ENCODE measurements around the gene RSPH3. TPM values are rescaled to one million over a fixed set of nuclear protein-coding genes. Genes with fewer than 3 reads are reported as not detected.
A peak's percentile ranks its signal among the peaks of the same experiment; 100 is the strongest.
"Not testable (repeated sequence)": the region's sequence is repeated elsewhere in the genome, so short reads cannot be mapped to it uniquely, and the experiment has no call there.

The RSPH3 gene
- total RNA-seq, 8 experiments from 2014 or later: 2.8 to 13.7 (median 4.7) TPM

DNA sequence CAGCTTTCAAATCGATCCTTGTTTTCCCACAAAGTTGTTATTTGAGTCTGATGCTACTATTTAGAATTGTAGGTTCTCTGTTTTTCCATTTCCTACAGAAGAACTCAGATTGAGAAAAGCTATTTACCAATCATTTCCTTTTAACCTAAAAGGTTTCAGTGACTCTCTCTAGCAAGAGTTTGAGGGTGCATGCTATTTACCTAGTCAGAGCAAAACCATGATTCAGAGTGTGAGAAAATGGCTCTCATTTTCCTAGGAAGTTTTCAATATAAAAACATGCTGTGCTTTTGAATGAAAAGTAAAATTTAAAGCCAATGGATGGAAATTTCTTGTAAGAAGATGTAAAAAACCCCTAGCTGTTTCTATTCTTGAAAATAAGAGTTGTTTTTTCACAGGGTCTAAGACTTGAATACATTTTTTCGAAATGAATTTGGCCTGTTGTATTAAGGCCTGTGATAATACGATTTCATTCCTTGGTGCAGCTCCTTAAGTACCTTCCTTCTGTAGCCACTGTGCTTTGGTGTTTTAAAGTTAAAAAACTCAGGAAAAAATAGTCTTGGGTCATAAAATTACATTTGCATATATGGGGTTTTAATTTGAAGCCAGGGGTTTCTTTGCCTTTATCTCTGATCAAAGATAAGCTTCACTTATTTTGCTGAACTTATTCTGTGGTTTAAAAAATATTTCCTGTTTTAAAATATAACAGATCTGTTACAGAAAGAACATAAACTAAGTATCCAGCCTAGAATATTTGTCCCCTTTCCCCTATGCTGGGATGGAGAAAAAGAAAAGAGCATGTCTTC is 18.0 kb upstream of the RSPH3 start:
- ATAC-seq (replicated peaks in 6 of 8): no peak
- in situ Hi-C loops (cut with MboI; ENCODE audit: low pct_unique_long_range_greater_than_20kb in 2 of 9, low sequenced_read_pairs in 9 of 9, unreplicated experiment in 9 of 9): loop anchor here in 2 of 9 experiments (25.0 kb wide), 1 partner anchor 94 kb away; no protein-coding TSS in a partner anchor

DNA sequence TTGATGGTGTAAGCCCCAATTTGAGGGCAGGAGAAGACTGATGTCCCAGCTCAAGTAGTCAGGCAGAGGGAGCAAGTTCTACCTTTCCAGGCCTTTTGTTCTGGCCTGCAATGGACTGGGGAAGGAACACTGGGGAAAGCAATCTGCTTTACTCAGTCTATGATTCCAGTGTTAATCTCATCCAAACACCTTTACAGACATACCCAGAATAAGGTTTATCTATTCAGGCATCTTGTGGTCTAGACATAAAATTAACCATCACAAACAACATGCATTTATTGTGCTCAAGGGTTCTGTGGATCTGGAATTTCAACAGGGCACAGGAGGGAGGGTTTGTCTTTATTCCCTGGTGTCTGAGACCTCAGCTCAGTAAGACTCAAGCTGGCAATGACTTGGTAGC is 14.4 kb upstream of the RSPH3 start:
- in situ Hi-C loops (cut with MboI; ENCODE audit: low pct_unique_long_range_greater_than_20kb in 2 of 9, low sequenced_read_pairs in 9 of 9, unreplicated experiment in 9 of 9): loop anchor here in 2 of 9 experiments (25.0 kb wide), 1 partner anchor 98 kb away; no protein-coding TSS in a partner anchor
- no peak for ATAC-seq (replicated peaks in 6 of 8)
- Histone ChIP-seq H3K27ac (no peak overlapping the region), H3K4me3 (no peak overlapping the region), H3K4me1 (replicated peaks in 1 of 2) (no peaks in the 10 kb centered on the region)

More for the DNA sequence above, 18.0 kb upstream of the RSPH3 start:
- WGBS, 10 experiments: 66 to 100% (median 74%) methylated on average over 1 to 3 of the region's 3 CpGs
- Histone ChIP-seq H3K27ac (no peak overlapping the region), H3K4me1 (replicated peaks in 1 of 2) (no peaks in the 10 kb centered on the region), H3K4me3 (no peak overlapping the region)

GRCh38 chr6:159013229-159013628 is 13.2 kb upstream of the RSPH3 start:
- WGBS, 10 experiments: 40 to 100% (median 94%) methylated on average over 1 to 5 of the region's 5 CpGs; no CpG with 5 or more reads in 1 of the 10 experiments
- peak in 1 of 8 experiments; percentile 18 for ATAC-seq (replicated peaks in 6 of 8)
- H3K27ac ChIP-seq: no peak overlapping the region
- in situ Hi-C loops (cut with MboI; ENCODE audit: low pct_unique_long_range_greater_than_20kb in 2 of 9, low sequenced_read_pairs in 9 of 9, unreplicated experiment in 9 of 9): loop anchor here in 2 of 9 experiments (25.0 kb wide), 1 partner anchor 99 kb away; no protein-coding TSS in a partner anchor
- no peaks in the 10 kb centered on the region for H3K4me1 ChIP-seq (replicated peaks in 1 of 2)
- no peak overlapping the region for H3K4me3 ChIP-seq

- ATAC-seq (replicated peaks in 6 of 8): no peak
- H3K27ac ChIP-seq: no peak overlapping the region
- H3K4me3 ChIP-seq: no peak overlapping the region
- H3K4me1 ChIP-seq (replicated peaks in 1 of 2): no peaks in the 10 kb centered on the region
- in situ Hi-C loops (cut with MboI; ENCODE audit: low pct_unique_long_range_greater_than_20kb in 2 of 9, low sequenced_read_pairs in 9 of 9, unreplicated experiment in 9 of 9): loop anchor here in 2 of 9 experiments (25.0 kb wide), 1 partner anchor 100 kb away; no protein-coding TSS in a partner anchor
- 53 to 100% (median 88%) methylated on average over 1 to 4 of the region's 4 CpGs for WGBS, 10 experiments
Observed at GRCh38 chr6:159012201-159012600, 12.2 kb upstream of the RSPH3 start.

DNA sequence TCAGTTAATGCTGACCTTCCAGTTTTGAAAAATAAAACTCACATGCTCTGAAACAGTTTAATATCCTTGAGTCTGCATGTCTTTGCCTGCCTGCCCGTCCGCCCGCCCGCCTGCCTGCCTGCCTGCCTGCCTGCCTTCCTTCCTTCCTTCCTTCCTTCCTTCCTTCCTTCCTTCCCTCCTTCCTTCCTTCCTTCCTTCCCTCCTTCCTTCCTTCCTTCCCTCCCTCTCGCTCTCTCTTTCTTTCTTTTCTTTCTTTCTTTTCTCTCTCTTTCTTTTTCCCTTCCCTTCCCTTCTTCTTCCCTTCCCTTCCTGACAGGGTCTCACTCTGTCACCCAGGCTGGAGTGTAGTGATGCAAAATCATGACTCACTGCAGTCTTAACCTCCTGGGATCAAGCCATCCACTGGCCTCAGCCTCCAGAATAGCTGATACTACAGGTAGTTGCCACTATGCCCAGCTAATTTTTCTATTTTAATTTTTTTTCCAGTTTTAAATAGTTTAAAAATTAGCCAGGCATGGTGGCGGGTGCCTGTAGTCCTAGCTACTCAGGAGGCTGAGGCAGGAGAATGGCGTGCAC is 10.1 kb upstream of the RSPH3 start:
- H3K4me1 ChIP-seq (replicated peaks in 1 of 2); H3K4me3 ChIP-seq; ATAC-seq (replicated peaks in 6 of 8); H3K27ac ChIP-seq: not testable (repeated sequence)
- in situ Hi-C loops (cut with MboI; ENCODE audit: low pct_unique_long_range_greater_than_20kb in 2 of 9, low sequenced_read_pairs in 9 of 9, unreplicated experiment in 9 of 9): loop anchor here in 2 of 9 experiments (25.0 kb wide), 1 partner anchor 102 kb away; no protein-coding TSS in a partner anchor
- 80 to 100% (median 94%) methylated on average over 1 to 3 of the region's 7 CpGs; no CpG with 5 or more reads in 2 of the 10 experiments for WGBS, 10 experiments

DNA sequence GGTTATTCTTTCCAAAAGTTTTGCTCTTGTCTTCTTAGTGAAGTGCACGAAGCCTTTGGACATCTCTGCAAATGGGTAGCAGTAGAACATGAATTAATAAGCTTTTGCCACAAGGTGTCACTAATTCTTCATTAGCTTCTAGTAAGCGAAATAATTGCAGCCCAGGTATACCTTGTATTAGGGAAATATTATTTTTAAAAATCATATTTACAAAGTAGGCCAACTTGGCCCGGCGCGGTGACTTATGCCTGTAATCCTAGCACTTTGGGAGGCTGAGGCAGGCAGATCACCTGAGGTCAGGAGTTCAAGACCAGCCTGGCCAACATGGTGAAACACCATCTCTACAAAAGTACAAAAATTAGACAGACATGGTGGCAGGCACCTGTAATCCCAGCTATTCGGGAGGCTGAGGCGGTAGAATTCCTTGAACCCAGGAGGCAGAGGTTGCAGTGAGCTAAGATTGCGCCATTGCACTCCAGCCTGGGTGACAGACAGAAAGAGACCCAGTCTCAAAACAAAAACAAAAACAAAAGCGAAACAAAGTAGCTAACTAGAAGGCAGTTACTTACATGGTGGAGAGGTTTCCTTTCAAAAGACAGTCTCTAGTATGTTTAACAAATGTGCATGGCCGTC is 8.8 kb upstream of the RSPH3 start:
- WGBS, 10 experiments: 20 to 100% (median 95%) methylated on average over 2 to 10 of the region's 10 CpGs; no CpG with 5 or more reads in 1 of the 10 experiments
- in situ Hi-C loops (cut with MboI; ENCODE audit: low pct_unique_long_range_greater_than_20kb in 2 of 9, low sequenced_read_pairs in 9 of 9, unreplicated experiment in 9 of 9): loop anchor here in 2 of 9 experiments (25.0 kb wide), 1 partner anchor 104 kb away; no protein-coding TSS in a partner anchor
- Histone ChIP-seq H3K27ac (no peak overlapping the region), H3K4me3 (no peak overlapping the region), H3K4me1 (replicated peaks in 1 of 2) (no peaks in the 10 kb centered on the region)
- ATAC-seq (replicated peaks in 6 of 8): peak in 2 of 8 experiments; percentile 25 to 37

DNA sequence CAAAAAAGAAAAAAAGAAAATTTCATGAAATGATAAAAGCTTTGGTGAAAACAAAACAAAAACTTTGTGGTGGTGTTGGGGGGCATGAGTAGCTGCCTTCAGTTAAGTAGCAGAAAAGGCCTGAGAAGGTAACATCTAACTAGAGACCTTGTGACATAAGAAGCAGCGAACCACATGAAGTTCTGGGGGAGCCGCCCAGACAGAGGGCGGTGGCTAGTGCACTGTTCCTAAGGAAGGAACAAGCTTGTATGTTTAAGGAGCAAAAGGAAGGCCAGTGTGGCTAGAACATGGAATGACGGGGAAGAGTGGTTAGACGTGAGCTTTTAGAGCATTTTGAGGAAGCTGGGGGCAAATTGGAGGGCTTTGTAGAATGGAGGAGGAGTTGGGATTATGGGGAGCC is 7.5 kb upstream of the RSPH3 start:
- WGBS, 10 experiments: 70 to 100% (median 88%) methylated on average over 2 to 5 of the region's 5 CpGs; no CpG with 5 or more reads in 1 of the 10 experiments
- Histone ChIP-seq H3K4me3 (no peak overlapping the region), H3K4me1 (replicated peaks in 1 of 2) (no peaks in the 10 kb centered on the region), H3K27ac (no peak overlapping the region)
- ATAC-seq (replicated peaks in 6 of 8): peak in 1 of 8 experiments; percentile 71
- in situ Hi-C loops (cut with MboI; ENCODE audit: low pct_unique_long_range_greater_than_20kb in 2 of 9, low sequenced_read_pairs in 9 of 9, unreplicated experiment in 9 of 9): loop anchor here in 2 of 9 experiments (25.0 kb wide), 1 partner anchor 105 kb away; no protein-coding TSS in a partner anchor

DNA sequence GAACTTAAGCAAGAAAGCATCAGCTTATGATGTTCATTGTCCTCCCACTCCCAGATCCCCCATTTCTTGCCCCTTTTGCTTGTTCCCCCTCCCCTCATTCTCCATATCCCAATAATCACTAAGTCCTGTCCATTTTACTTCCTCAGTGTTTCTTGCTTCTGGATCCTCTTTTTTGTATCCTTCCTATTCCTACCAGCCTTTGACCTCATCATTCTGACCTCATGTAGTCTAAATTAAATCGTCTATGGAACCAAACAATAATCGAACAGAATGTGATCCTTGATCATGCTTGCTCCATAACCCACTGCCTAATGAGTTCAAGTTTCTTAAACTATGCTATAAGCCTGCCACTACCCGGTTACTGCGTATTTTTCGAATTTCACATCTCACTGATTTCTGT is 5.4 kb upstream of the RSPH3 start:
- in situ Hi-C loops (cut with MboI; ENCODE audit: low pct_unique_long_range_greater_than_20kb in 2 of 9, low sequenced_read_pairs in 9 of 9, unreplicated experiment in 9 of 9): loop anchor here in 2 of 9 experiments (25.0 kb wide), 1 partner anchor 107 kb away; no protein-coding TSS in a partner anchor
- ATAC-seq (replicated peaks in 6 of 8): no peak
- 73 to 100% (median 87%) methylated on average over 4 to 5 of the region's 5 CpGs; no CpG with 5 or more reads in 1 of the 10 experiments for WGBS, 10 experiments
- no peak overlapping the region for H3K4me3 ChIP-seq
- no peak overlapping the region for H3K27ac ChIP-seq
- peaks cover 6 to 9% of the 10 kb centered on the region in 2 donors for H3K4me1 ChIP-seq (replicated peaks in 1 of 2)

DNA sequence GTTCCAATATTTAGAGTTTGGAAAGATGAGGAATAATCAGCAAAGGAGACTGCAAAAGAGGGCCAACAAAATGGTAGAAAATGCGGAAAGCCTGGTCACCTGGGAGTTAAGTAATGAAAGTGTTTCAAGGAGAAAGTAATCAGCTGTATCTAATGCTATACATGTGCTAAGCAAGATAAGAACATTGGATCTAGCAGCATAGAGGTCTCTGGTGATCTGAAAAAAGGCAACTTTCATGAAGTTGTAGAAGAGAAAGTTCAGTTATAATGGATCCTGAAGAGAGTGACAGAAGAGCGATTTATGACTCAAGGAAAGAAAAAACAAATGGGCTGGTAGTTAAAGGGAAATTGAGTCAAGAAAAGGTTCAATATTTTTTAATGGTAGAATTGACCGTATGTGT is 4.6 kb upstream of the RSPH3 start:
- peaks cover 6 to 9% of the 10 kb centered on the region in 2 donors for H3K4me1 ChIP-seq (replicated peaks in 1 of 2)
- H3K4me3 ChIP-seq: no peak overlapping the region
- in situ Hi-C loops (cut with MboI; ENCODE audit: low pct_unique_long_range_greater_than_20kb in 2 of 9, low sequenced_read_pairs in 9 of 9, unreplicated experiment in 9 of 9): loop anchor here in 2 of 9 experiments (25.0 kb wide), 1 partner anchor 108 kb away; no protein-coding TSS in a partner anchor
- WGBS, 10 experiments: 58 to 98% (median 87%) methylated on average over 2 to 3 of the region's 3 CpGs
- H3K27ac ChIP-seq: no peak overlapping the region
- no peak for ATAC-seq (replicated peaks in 6 of 8)

DNA sequence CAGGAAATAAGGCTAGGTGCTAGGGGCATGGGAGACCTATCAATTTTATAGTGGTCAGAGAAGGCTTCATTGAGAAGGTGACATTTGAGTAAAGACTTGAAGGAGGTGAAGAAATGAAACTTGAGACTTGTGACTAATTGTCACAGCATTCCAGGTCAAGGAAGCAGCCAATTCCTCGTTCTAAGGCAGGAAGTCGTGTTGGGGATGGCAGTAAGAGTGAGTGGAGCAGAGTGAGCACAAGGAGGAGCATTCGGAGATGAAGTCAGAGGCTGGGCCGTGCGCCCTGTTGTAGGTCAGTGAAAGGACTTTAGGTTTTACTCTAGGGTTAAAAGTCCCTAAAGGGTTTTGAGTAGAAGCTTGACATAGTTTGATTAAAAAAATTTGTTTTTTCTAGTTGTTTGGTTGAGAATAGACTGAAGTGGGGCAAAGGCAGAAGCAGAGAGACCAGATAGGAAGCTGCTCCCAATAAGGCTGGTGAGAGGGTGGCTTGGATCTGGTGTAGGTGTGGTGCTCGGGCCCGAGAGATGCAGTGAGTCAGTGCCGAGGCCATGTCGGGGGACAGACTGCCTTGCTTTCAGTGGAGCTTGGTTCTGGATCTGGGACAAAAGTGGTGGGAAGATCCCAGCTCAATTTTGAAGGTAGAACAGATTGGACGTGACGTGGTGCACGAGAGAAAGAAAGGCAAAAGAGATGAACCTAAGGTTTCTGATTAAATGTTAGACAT is 2.6 kb upstream of the RSPH3 start:
- in situ Hi-C loops (cut with MboI; ENCODE audit: low pct_unique_long_range_greater_than_20kb in 2 of 9, low sequenced_read_pairs in 9 of 9, unreplicated experiment in 9 of 9): loop anchor here in 2 of 9 experiments (25.0 kb wide), 1 partner anchor 110 kb away; no protein-coding TSS in a partner anchor

GRCh38 chr6:158999154-158999665 is 792 bp downstream of the RSPH3 start:
- 0 to 6% (median 0%) methylated on average over 1 to 3 of the region's 24 CpGs; no CpG with 5 or more reads in 1 of the 10 experiments for WGBS, 10 experiments
- in situ Hi-C loops (cut with MboI; ENCODE audit: low pct_unique_long_range_greater_than_20kb in 2 of 9, low sequenced_read_pairs in 9 of 9, unreplicated experiment in 9 of 9): loop anchor here in 1 of 9 experiments (25.0 kb wide), 1 partner anchor 287 kb away; no protein-coding TSS in a partner anchor
- Histone ChIP-seq H3K27ac (peak overlapping the region; percentile 2 to 27), H3K4me1 (replicated peaks in 1 of 2) (peaks cover 6 to 9% of the 10 kb centered on the region in 2 donors), H3K4me3 (peak overlapping the region; percentile 52 to 77 (median 62))
- peak; percentile 11 to 35 (median 29) for ATAC-seq (replicated peaks in 6 of 8)

More for the DNA sequence above, 2.6 kb upstream of the RSPH3 start:
- Histone ChIP-seq H3K27ac (no peak overlapping the region), H3K4me3 (no peak overlapping the region), H3K4me1 (replicated peaks in 1 of 2) (peaks cover 6 to 9% of the 10 kb centered on the region in 2 donors)
- WGBS, 10 experiments: 48 to 100% (median 87%) methylated on average over 3 to 10 of the region's 12 CpGs
- ATAC-seq (replicated peaks in 6 of 8): no peak

- in situ Hi-C loops (cut with MboI; ENCODE audit: low pct_unique_long_range_greater_than_20kb in 2 of 9, low sequenced_read_pairs in 9 of 9, unreplicated experiment in 9 of 9): loop anchor here in 1 of 9 experiments (25.0 kb wide), 1 partner anchor 285 kb away; no protein-coding TSS in a partner anchor
- no peak overlapping the region for H3K27ac ChIP-seq
- peaks cover 6 to 9% of the 10 kb centered on the region in 2 donors for H3K4me1 ChIP-seq (replicated peaks in 1 of 2)
- WGBS, 10 experiments: 17 to 100% (median 75%) methylated on average over 1 to 2 of the region's 2 CpGs; no CpG with 5 or more reads in 1 of the 10 experiments
- H3K4me3 ChIP-seq: no peak overlapping the region
- ATAC-seq (replicated peaks in 6 of 8): no peak
Observed at GRCh38 chr6:158996856-158997255, 3.1 kb downstream of the RSPH3 start.

Measured in motor neuron (in vitro differentiated cells).